A549 (cell line): ENCODE results near the gene ARHGAP10.

Source experiments
- CTCF ChIP-seq: fragments of >200 bp; sonication (Bioruptor Twin); formaldehyde crosslinking; IDR thresholded peaks from 3 replicates; pipeline ENCODE4 v1.5.1; 2016
- POLR2A ChIP-seq: IDR thresholded peaks from 2 replicates; pipeline ENCODE4 v1.6.1; 2012; ENCODE audit warnings: mild to moderate bottlenecking, low read length

GRCh38 chr4:147991543-147992283, 259.8 kb downstream of the ARHGAP10 start:
- TF ChIP-seq CTCF: no peak
- no peak for TF ChIP-seq POLR2A
